ENCODE results near the gene GAPDH.

DNA sequence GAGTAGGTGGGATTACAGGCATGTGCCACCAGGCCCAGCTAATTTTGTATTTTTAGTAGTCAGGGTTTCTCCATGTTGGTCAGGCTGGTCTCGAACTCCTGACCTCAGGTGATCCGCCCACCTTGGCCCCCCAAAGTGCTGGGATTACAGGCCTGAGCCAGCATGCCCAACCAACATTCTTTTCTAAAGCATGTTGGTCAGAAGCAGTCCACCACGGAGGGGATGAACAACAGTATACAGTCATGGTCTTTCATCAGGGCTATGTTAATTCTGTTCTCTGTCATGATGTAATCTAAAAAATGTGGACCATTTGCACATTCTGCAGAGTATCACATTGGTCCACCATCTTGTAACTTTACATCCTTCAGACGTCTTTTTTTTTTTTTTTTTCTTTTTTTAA is 44.9 kb upstream of the GAPDH start:
- TF ChIP-seq CTCF (IDR thresholded peaks at IDR 0.05; ENCODE audit: low read depth, low read length, poor library complexity, severe bottlenecking) (no peak), EZH2phosphoT487 (IDR thresholded peaks at IDR 0.05; ENCODE audit: borderline replicate concordance, low read length) (no peak)

Measured in DOHH2 (cell line).